Neural progenitor cell (in vitro differentiated cells): ENCODE measurements around the gene RAP1A. TPM values are rescaled to one million over a fixed set of nuclear protein-coding genes. Genes with fewer than 3 reads are reported as not detected.

Source experiments
- DNase-seq: peaks from one replicate; pipeline ENCODE4 v3.0.0-alpha.2; 2016; ENCODE audit warnings: low spot score
- H2AFZ ChIP-seq: fragments of 200-600 bp; sonication (generic); replicated peaks from 2 replicates; pipeline ENCODE4 v1.6.1; 2016; ENCODE audit warnings: antibody characterized with exemption
- H3F3A ChIP-seq: fragments of 200-600 bp; sonication (generic); 2 replicates; pipeline ENCODE4 v1.6.1; 2016; ENCODE audit warnings: antibody characterized with exemption, low read depth
- H3K27ac ChIP-seq: fragments of 200-600 bp; sonication (generic); 2 replicates; pipeline ENCODE4 v1.5.1; 2016; ENCODE audit warnings: mild to moderate bottlenecking
- H3K27me3 ChIP-seq: fragments of 200-600 bp; sonication (generic); 2 replicates; pipeline ENCODE4 v1.6.1; 2016; ENCODE audit warnings: mild to moderate bottlenecking, moderate library complexity
- H3K36me3 ChIP-seq: fragments of 200-600 bp; sonication (generic); 2 replicates; pipeline ENCODE4 v1.5.1; 2016
- H3K4me1 ChIP-seq: fragments of 200-600 bp; sonication (generic); 2 replicates; pipeline ENCODE4 v1.6.1; 2016; ENCODE audit warnings: mixed run types
- H3K4me2 ChIP-seq: fragments of 200-600 bp; sonication (generic); 2 replicates; pipeline ENCODE4 v1.6.1; 2016
- H3K4me3 ChIP-seq: fragments of 200-600 bp; sonication (generic); 2 replicates; pipeline ENCODE4 v1.5.1; 2016
- H3K79me2 ChIP-seq: fragments of 200-600 bp; sonication (generic); 2 replicates; pipeline ENCODE4 v1.6.1; 2016; ENCODE audit warnings: low read depth
- H3K9ac ChIP-seq: fragments of 200-600 bp; sonication (generic); 2 replicates; pipeline ENCODE4 v1.6.1; 2016
- H3K9me3 ChIP-seq: fragments of 200-600 bp; sonication (generic); 2 replicates; pipeline ENCODE4 v1.5.1; 2016; ENCODE audit warnings: low read depth
- H4K20me1 ChIP-seq: fragments of 200-600 bp; sonication (generic); 2 replicates; pipeline ENCODE4 v1.6.1; 2016; ENCODE audit warnings: low read depth
- H3K27ac Mint-ChIP-seq: 3 replicates; pipeline ENCODE4 v1.8.0; 2021; ENCODE audit warnings: mixed read lengths
- H3K27me3 Mint-ChIP-seq: 2 replicates; pipeline ENCODE4 v1.8.0; 2022; ENCODE audit warnings: low read depth, mild to moderate bottlenecking, inconsistent platforms, moderate library complexity, mixed read lengths; ENCODE audit not compliant: insufficient read depth
- H3K36me3 Mint-ChIP-seq: 3 replicates; pipeline ENCODE4 v1.8.0; 2021; ENCODE audit warnings: mixed read lengths
- H3K4me1 Mint-ChIP-seq: 3 replicates; pipeline ENCODE4 v1.8.0; 2021; ENCODE audit warnings: mixed read lengths
- H3K4me3 Mint-ChIP-seq: 3 replicates; pipeline ENCODE4 v1.8.0; 2021; ENCODE audit warnings: mild to moderate bottlenecking, moderate library complexity, mixed read lengths
- H3K9me3 Mint-ChIP-seq: 3 replicates; pipeline ENCODE4 v1.8.0; 2020; ENCODE audit warnings: mixed read lengths
- CTCF ChIP-seq: fragments of 200-600 bp; sonication (generic); IDR thresholded peaks from 2 replicates; pipeline ENCODE4 v1.5.1; 2017; ENCODE audit warnings: antibody characterized with exemption, mild to moderate bottlenecking
- EZH2 ChIP-seq: fragments of 200-600 bp; sonication (generic); IDR thresholded peaks from 2 replicates; pipeline ENCODE4 v1.6.1; 2017; ENCODE audit warnings: antibody characterized with exemption, mild to moderate bottlenecking, moderate library complexity
- EZH2phosphoT487 ChIP-seq: fragments of 200-600 bp; sonication (generic); IDR thresholded peaks from 2 replicates; pipeline ENCODE4 v1.6.1; 2017; ENCODE audit warnings: antibody characterized with exemption
- total RNA-seq: library from RNA; depleted of rRNA; stranded (reverse); fragments of >200 nt; gene quantifications from 2 replicates; pipeline ENCODE4 v1.2.3, GENCODE V29; 2015; ENCODE audit warnings: low replicate concordance

Gene RAP1A
- total RNA-seq, 1 donor from 2014 or later, result 27.5 TPM

GRCh38 chr1:111709986-111710385 lies 90.4 kb downstream of the RAP1A start:
- Histone ChIP-seq H3K36me3 (no peaks in the 10 kb centered on the region), H2AFZ (no peak overlapping the region), H3K4me3 (no peak overlapping the region), H3K27me3 (no peaks in the 10 kb centered on the region), H3K4me1 (no peaks in the 10 kb centered on the region), H3F3A (peaks cover 24% of the 10 kb centered on the region), H4K20me1 (peaks cover 6% of the 10 kb centered on the region), H3K79me2 (no peaks in the 10 kb centered on the region), H3K9ac (no peak overlapping the region), H3K9me3 (no peaks in the 10 kb centered on the region), H3K27ac (no peak overlapping the region), H3K4me2 (no peak overlapping the region)
- no peaks in the 10 kb centered on the region for H3K9me3 Mint-ChIP-seq
- H3K27me3 Mint-ChIP-seq, result no peaks in the 10 kb centered on the region
- TF ChIP-seq EZH2, result no peak
- TF ChIP-seq CTCF, result no peak
- TF ChIP-seq EZH2phosphoT487, result no peak
- no peak overlapping the region for H3K4me3 Mint-ChIP-seq
- H3K4me1 Mint-ChIP-seq, result no peaks in the 10 kb centered on the region
- no peak for DNase-seq
- H3K27ac Mint-ChIP-seq, result no peak overlapping the region
- H3K36me3 Mint-ChIP-seq, result peaks cover 1% of the 10 kb centered on the region

- no peak for DNase-seq
- Histone ChIP-seq H3K27me3 (no peaks in the 10 kb centered on the region), H3K9me3 (no peaks in the 10 kb centered on the region), H3K4me2 (no peak overlapping the region), H3F3A (peaks cover 24% of the 10 kb centered on the region), H4K20me1 (peaks cover 6% of the 10 kb centered on the region), H3K79me2 (no peaks in the 10 kb centered on the region), H2AFZ (no peak overlapping the region), H3K36me3 (no peaks in the 10 kb centered on the region), H3K27ac (no peak overlapping the region), H3K4me1 (no peaks in the 10 kb centered on the region), H3K9ac (no peak overlapping the region), H3K4me3 (no peak overlapping the region)
- no peak overlapping the region for H3K27ac Mint-ChIP-seq
- H3K27me3 Mint-ChIP-seq, result peaks cover 2% of the 10 kb centered on the region
- H3K36me3 Mint-ChIP-seq, result peaks cover 4% of the 10 kb centered on the region
- H3K4me3 Mint-ChIP-seq, result no peak overlapping the region
- no peak for TF ChIP-seq EZH2
- TF ChIP-seq EZH2phosphoT487, result no peak
- no peak for TF ChIP-seq CTCF
- no peaks in the 10 kb centered on the region for H3K4me1 Mint-ChIP-seq
- H3K9me3 Mint-ChIP-seq, result no peaks in the 10 kb centered on the region
Observed at GRCh38 chr1:111716333-111716732, 96.7 kb downstream of the RAP1A start.

DNA sequence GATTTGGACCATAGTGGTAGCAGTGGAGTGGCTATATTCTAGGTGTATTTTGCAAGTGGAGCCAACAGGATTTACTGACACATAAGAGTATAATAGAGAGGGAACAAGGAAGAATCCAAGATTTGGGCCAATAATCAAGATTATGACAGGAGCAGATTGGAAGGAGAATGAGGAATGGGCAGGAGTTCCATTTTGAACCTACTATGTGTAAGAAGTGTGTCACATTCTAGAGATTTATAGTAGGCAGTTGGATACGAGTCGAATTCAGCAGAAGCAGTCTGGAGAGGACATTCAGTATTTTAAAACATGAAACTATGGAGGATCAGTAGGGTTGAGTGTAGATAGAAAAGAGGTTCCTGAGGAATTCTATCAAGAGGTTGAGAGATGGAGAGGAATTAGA lies 97.9 kb downstream of the RAP1A start:
- Histone ChIP-seq H3K79me2 (no peaks in the 10 kb centered on the region), H3K27ac (no peak overlapping the region), H3K4me1 (no peaks in the 10 kb centered on the region), H4K20me1 (peaks cover 6% of the 10 kb centered on the region), H3K9me3 (no peaks in the 10 kb centered on the region), H3K4me2 (no peak overlapping the region), H2AFZ (no peak overlapping the region), H3K27me3 (no peaks in the 10 kb centered on the region), H3F3A (peaks cover 24% of the 10 kb centered on the region), H3K36me3 (no peaks in the 10 kb centered on the region), H3K9ac (no peak overlapping the region), H3K4me3 (no peak overlapping the region)
- no peak for DNase-seq
- Mint-ChIP-seq H3K27ac (no peak overlapping the region), H3K36me3 (peaks cover 4% of the 10 kb centered on the region), H3K27me3 (peaks cover 2% of the 10 kb centered on the region), H3K9me3 (no peaks in the 10 kb centered on the region), H3K4me1 (no peaks in the 10 kb centered on the region), H3K4me3 (no peak overlapping the region)
- no peak for TF ChIP-seq CTCF
- no peak for TF ChIP-seq EZH2
- no peak for TF ChIP-seq EZH2phosphoT487

DNA sequence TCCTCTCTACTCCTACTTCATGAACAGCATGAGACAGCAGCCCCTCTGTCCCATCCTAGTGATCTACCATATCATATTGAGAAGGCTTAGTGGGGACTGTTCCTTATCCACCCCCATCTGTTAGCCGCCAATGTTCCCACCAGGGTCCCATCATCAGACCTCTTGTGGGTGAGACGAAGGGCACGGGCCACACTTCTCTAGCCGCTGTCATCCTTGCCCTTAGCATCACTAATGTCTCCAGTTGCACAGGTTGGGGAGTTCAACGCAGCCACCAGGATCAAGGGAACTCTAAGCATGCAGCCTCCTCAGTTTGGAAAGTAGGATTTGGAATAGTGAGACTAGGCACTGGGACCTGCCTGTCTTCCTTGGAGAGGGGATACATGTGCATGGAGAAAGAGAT lies 99.5 kb downstream of the RAP1A start:
- Histone ChIP-seq H3K4me1 (no peaks in the 10 kb centered on the region), H3K27ac (no peak overlapping the region), H3K9me3 (no peaks in the 10 kb centered on the region), H3K27me3 (no peaks in the 10 kb centered on the region), H3K79me2 (no peaks in the 10 kb centered on the region), H3K36me3 (no peaks in the 10 kb centered on the region), H3K9ac (no peak overlapping the region), H4K20me1 (peaks cover 6% of the 10 kb centered on the region), H2AFZ (no peak overlapping the region), H3K4me2 (no peak overlapping the region), H3F3A (peaks cover 7% of the 10 kb centered on the region), H3K4me3 (no peak overlapping the region)
- Mint-ChIP-seq H3K4me3 (no peak overlapping the region), H3K36me3 (peaks cover 4% of the 10 kb centered on the region), H3K4me1 (no peaks in the 10 kb centered on the region), H3K27ac (no peak overlapping the region), H3K27me3 (peaks cover 3% of the 10 kb centered on the region), H3K9me3 (no peaks in the 10 kb centered on the region)
- TF ChIP-seq EZH2phosphoT487 (no peak), CTCF (no peak), EZH2 (no peak)
- DNase-seq, result no peak
